Measurements from ENCODE around the gene NDUFA8. TPM values are rescaled to one million over a fixed set of nuclear protein-coding genes. Genes with fewer than 3 reads are reported as not detected.

Gene NDUFA8
- polyA plus RNA-seq, 6 donors from 2014 or later, result 40.4 to 80.5 (median 68.1) TPM

DNA sequence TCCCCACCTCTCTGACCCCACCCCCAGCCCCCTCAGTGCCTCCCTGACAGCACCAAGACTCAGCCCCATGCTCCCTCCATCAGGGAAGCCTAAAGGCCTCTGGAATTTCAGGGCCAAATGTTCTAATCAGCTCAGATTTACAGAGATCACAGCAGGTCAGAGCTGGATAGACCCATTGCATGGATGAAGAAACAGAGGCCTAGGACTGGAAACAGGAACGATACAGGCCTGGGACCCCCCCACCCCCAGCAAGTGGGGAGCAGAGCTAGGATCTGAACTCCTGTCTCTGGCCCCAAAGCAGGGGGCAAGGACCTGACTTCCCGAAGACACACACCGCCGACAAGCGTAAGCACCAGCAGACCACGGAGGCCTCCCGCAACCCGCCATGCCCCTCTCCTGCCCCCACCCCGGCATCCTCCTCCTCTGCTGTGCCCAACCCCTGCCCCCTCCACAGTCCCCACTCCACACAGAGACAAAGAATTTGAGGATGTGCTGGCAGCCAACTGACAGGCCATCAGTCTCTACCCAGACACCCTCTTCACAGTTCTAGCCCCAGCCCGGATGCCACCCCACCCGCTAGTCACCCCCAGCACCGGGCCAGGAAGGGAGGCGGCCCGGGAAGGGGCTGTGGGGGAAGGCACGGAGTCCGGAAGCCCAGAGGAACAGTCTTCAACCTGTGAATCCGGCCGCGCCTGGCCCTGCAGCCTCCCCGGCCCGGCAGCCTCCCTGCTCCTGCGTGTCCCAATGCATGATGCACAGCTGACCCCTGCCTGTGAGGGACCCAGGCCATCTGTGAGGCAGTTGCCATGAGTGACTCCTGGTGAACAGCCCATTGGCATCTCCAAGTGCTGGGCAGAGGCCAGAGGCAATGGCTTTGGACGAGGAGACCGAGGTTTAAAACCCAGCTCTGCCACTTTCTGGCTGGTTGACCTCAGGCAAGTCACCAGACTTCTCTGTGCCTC, 31.3 kb downstream of the NDUFA8 start:
- Mint-ChIP-seq H3K4me1 (peaks cover 10 to 22% (median 16%) of the 10 kb centered on the region in 3 donors), H3K4me3 (no peak overlapping the region), H3K9me3 (peaks cover 0 to 3% (median 0%) of the 10 kb centered on the region in 7 donors), H3K36me3 (no peaks in the 10 kb centered on the region), H3K27me3 (peaks cover 44 to 84% (median 66%) of the 10 kb centered on the region in 3 donors), H3K27ac (no peak overlapping the region)
- no peak for ATAC-seq (ENCODE audit: low read depth in 2 of 2)
- DNase-seq, result no peak

DNA sequence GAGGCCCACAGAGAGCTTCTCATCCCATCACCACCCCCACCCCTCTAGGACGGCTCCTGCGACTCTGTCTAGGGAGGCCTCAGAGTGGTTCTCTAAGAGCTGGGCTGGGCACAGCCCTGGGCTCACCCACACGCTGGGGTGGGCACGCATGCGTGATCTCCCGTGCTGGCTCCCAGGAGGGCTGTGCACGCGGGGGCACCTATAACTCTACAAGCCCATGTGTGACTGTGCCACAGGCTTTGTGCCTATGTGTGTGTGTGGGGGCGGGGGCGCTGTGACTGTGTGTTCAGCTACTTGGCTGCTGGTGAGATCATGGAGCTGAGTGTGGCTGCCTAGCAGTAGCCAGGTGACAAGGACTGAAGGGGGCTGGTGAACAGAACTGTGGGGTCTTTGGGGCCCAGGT, 32.2 kb downstream of the NDUFA8 start:
- Mint-ChIP-seq H3K36me3 (no peaks in the 10 kb centered on the region), H3K4me3 (no peak overlapping the region), H3K4me1 (peaks cover 10 to 29% (median 21%) of the 10 kb centered on the region in 3 donors), H3K27me3 (peaks cover 48 to 83% (median 63%) of the 10 kb centered on the region in 3 donors), H3K27ac (no peak overlapping the region), H3K9me3 (peaks cover 0 to 3% (median 0%) of the 10 kb centered on the region in 7 donors)
- no peak for ATAC-seq (ENCODE audit: low read depth in 2 of 2)
- no peak for DNase-seq

DNA sequence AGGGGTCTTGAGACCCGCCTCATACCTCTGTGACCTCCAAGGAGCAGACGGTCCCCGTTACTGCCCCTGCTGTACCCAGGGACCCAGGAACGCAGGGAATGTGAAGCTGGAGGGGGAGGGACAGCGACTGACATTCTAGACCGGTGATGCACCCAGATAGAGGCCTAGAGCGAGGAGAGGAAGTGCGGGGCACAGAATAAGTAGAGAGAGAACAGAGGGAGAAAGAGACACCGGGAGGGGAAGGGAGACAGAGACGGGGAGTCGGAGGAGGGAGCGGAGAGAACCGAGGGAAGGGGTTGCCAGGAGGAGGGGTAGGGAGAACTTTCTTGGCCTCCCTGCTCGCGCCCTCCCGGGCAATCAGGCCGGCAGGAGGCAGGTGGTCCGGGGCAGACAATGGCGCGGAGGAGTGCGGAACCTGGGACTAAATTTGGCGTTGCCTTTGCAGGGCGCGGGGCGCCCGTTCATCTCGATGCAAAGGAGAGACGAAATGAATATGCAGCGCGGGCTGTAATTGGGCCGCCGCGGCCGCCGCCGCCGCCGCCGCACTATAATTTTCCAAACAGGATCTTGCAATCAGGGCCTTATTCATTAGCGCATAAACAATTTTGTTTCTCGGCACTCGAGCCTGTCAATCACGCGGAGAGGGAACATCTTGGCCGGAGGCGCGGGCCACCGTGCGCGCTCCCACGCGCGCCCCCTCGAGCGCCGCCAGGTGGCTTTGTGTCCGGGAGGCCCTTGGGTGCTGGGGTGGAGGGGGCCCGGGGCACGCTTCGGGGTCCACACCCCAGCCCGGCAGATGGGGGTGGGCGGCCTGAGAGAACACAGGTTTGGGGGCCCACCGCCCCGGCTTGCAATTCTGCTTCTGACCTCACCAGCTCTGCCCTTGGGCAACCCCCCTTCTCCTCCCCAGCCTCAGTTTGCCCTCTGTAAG, 33.0 kb downstream of the NDUFA8 start:
- ATAC-seq (ENCODE audit: low read depth in 2 of 2) (no peak), DNase-seq (no peak)
- peaks cover 0 to 3% (median 0%) of the 10 kb centered on the region in 7 donors for H3K9me3 Mint-ChIP-seq
- H3K36me3 Mint-ChIP-seq, result no peaks in the 10 kb centered on the region
- H3K4me3 Mint-ChIP-seq, result peak overlapping the region in 6 of 8 donors; percentile 38 to 77 (median 71)
- peaks cover 48 to 75% (median 57%) of the 10 kb centered on the region in 3 donors for H3K27me3 Mint-ChIP-seq
- H3K27ac Mint-ChIP-seq, result no peak overlapping the region
- H3K4me1 Mint-ChIP-seq, result peaks cover 10 to 29% (median 21%) of the 10 kb centered on the region in 3 donors

DNA sequence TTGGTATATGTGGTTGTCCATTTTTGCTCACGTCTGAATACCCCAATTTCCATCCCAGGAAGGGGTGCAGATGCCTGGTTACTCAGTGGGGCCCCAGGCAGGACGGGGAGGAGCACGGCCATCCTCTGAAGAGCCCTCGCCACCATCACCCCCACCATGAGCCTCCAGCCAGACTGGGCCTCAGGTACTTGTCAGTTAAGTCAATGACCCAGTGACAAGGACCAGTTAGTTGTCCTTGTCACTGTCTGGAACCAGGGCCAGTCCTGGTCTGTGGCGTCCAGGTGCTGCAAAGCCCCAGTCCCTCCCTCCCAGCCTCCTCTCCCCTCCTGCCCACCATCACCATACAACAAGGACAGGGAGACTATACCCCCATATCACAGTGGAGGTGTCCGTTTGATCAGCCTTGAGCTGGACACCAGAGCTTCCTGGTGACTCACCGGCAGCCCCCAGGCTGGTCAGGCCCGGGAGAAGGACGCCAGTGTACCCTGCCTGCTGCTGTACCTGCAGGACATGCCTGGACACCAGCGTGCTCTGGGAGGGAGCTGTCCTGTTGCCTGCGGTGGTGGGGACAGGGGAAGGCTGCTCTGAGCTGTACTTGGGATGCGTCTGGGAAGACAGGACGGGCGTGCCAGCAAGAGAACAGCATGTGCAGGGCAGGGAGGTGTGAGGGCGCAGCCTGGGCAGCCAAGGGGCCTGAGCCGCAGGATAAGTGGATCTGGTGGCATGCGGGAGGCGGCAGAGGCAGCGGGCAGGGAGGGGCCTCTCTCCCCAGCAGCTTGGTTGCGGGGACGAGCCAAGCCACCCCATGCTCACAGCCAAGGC, 33.9 kb downstream of the NDUFA8 start:
- Mint-ChIP-seq H3K4me3 (peak overlapping the region in 4 of 8 donors; percentile 38 to 72 (median 60)), H3K27me3 (peaks cover 45 to 69% (median 49%) of the 10 kb centered on the region in 3 donors), H3K4me1 (peaks cover 10 to 29% (median 21%) of the 10 kb centered on the region in 3 donors), H3K36me3 (no peaks in the 10 kb centered on the region), H3K9me3 (peaks cover 0 to 3% (median 0%) of the 10 kb centered on the region in 7 donors), H3K27ac (no peak overlapping the region)
- DNase-seq (no peak), ATAC-seq (ENCODE audit: low read depth in 2 of 2) (peak in 1 of 2 donors; percentile 3)

DNA sequence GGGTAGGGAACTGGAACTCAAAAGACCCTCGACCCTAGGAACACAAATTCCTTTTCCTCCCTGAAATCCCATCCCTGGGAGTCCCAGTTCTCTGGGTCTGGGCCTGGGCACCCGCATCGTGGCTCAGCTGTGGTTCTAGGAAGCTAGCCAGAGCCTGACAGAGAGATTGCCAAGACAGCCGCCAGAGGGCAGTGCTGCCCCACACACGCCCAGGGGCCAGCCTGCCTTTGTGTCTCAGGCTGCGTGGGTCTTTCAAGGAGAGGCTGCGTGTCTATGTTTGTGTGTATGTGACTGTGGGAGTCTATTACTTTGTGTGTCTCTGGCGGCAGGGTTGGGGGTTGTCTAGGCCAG, 34.4 kb downstream of the NDUFA8 start:
- H3K27ac Mint-ChIP-seq, result no peak overlapping the region
- DNase-seq (peak; percentile 73), ATAC-seq (ENCODE audit: low read depth in 2 of 2) (peak; percentile 83 to 85)
- no peaks in the 10 kb centered on the region for H3K36me3 Mint-ChIP-seq
- peak overlapping the region in 2 of 8 donors; percentile 32 to 71 for H3K4me3 Mint-ChIP-seq
- H3K4me1 Mint-ChIP-seq, result peaks cover 10 to 29% (median 21%) of the 10 kb centered on the region in 3 donors
- H3K9me3 Mint-ChIP-seq, result peaks cover 0 to 3% (median 0%) of the 10 kb centered on the region in 7 donors
- H3K27me3 Mint-ChIP-seq, result peaks cover 41 to 72% (median 43%) of the 10 kb centered on the region in 3 donors

DNA sequence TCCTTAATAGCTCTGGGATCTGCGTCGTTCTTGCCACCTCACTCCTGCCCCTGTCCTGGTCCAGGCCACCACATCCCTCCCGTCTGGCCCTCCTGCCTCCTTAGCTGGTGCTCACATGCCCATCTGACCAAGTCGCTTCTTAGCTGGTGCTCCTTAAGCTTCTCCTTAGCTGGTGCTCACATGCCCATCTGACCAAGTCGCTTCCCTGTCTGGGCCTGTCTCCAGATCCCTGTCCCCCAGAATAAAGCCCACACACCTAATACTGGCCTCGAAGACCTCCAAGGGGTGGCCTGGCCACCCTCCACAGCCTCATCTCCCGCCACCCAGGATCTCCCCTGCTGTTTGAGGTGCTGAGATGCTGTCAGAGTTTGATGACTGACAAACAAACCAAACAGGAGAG, 35.1 kb downstream of the NDUFA8 start:
- no peak for ATAC-seq (ENCODE audit: low read depth in 2 of 2)
- peaks cover 38 to 67% (median 43%) of the 10 kb centered on the region in 3 donors for H3K27me3 Mint-ChIP-seq
- H3K36me3 Mint-ChIP-seq, result no peaks in the 10 kb centered on the region
- DNase-seq, result no peak
- no peak overlapping the region for H3K27ac Mint-ChIP-seq
- H3K4me3 Mint-ChIP-seq, result no peak overlapping the region
- H3K4me1 Mint-ChIP-seq, result peaks cover 10 to 29% (median 21%) of the 10 kb centered on the region in 3 donors
- H3K9me3 Mint-ChIP-seq, result peaks cover 0 to 3% (median 0%) of the 10 kb centered on the region in 7 donors

DNA sequence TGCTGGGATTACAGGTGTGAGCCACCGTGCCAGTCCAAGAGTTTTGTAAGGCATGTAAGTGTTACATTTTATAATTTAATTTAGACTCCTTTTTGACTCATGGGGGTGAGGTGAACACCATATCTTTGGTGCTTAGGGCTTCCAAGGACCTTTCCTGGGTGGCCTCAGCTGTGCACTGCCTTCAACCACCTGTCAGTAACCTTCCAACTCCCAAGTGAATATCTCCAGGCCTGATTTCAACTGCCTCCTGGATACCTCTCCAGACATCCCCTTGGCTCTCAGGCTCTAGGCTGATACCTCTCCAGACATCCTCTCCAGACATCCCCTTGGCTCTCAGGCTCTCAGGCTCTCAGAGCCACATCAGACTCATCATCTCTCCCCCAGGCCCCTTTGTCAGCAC, 35.5 kb downstream of the NDUFA8 start:
- peaks cover 0 to 3% (median 0%) of the 10 kb centered on the region in 7 donors for H3K9me3 Mint-ChIP-seq
- ATAC-seq (ENCODE audit: low read depth in 2 of 2) (no peak), DNase-seq (no peak)
- H3K4me1 Mint-ChIP-seq, result peaks cover 10 to 29% (median 21%) of the 10 kb centered on the region in 3 donors
- H3K27me3 Mint-ChIP-seq, result peaks cover 34 to 62% (median 43%) of the 10 kb centered on the region in 3 donors
- H3K36me3 Mint-ChIP-seq, result no peaks in the 10 kb centered on the region
- H3K27ac Mint-ChIP-seq, result no peak overlapping the region
- H3K4me3 Mint-ChIP-seq, result no peak overlapping the region

DNA sequence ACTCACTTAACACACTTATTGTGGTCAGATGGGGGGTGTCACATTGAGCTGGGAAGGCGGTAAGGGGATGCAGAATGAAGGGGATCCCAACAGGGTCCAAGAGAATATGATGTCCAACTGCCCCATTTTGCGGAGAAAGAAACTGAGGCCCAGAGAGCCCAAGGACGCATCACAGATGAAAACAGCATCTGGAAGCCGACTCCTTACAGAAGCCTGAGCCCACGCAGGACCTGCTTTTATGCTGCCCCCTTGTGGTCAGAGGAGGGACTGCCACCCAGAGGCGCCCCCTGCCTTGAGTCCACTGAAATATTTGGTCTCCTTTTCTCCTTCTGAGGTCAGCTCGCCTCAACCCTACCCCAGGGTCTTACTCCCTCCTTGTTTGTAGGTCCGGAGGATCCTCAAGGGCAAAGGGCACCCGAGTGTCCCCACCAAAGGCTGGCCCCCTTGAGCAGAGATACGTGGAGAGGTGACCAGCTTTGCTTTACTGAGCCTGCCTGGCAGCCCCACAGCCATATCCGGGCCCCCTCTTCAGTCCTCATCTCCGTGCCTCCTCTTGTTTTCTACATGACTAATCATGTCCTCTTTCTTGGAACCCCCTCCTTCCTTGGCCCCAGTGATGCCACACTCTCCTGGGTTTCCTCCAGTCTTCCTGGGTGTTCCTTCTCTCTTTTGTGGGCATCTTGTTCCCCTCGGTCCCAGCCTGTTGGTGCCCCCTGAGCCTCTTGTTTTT, 36.5 kb downstream of the NDUFA8 start:
- DNase-seq (peak; percentile 44), ATAC-seq (ENCODE audit: low read depth in 2 of 2) (peak; percentile 37 to 38)
- Mint-ChIP-seq H3K9me3 (peaks cover 0 to 3% (median 0%) of the 10 kb centered on the region in 7 donors), H3K36me3 (no peaks in the 10 kb centered on the region), H3K27me3 (peaks cover 29 to 59% (median 43%) of the 10 kb centered on the region in 3 donors), H3K4me1 (peaks cover 10 to 29% (median 21%) of the 10 kb centered on the region in 3 donors), H3K27ac (peak overlapping the region in 1 of 6 donors; percentile 69), H3K4me3 (no peak overlapping the region)

DNA sequence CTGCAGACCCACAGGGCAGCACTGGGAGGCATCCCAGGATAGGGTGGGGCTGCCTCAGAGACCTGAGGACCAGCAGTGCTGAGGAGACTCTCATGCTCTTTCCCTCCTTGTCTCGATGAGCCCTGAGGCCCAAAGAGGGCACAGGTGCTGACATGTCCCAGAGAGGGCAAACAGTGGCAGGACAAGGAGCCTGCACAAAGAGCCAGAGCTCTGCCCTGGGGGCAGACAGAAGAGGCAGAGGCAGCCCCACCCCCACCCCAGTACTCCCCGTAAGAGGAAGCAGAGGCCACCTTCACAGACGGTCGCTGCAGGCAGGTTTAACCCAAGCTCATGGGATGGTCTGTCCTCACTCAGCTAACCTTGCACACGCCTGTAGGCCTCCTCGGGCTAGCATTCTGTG, 37.1 kb downstream of the NDUFA8 start:
- H3K36me3 Mint-ChIP-seq, result no peaks in the 10 kb centered on the region
- H3K27me3 Mint-ChIP-seq, result peaks cover 29 to 53% (median 39%) of the 10 kb centered on the region in 3 donors
- peaks cover 10 to 29% (median 21%) of the 10 kb centered on the region in 3 donors for H3K4me1 Mint-ChIP-seq
- H3K9me3 Mint-ChIP-seq, result peaks cover 0 to 3% (median 0%) of the 10 kb centered on the region in 7 donors
- ATAC-seq (ENCODE audit: low read depth in 2 of 2) (no peak), DNase-seq (no peak)
- no peak overlapping the region for H3K4me3 Mint-ChIP-seq
- no peak overlapping the region for H3K27ac Mint-ChIP-seq

DNA sequence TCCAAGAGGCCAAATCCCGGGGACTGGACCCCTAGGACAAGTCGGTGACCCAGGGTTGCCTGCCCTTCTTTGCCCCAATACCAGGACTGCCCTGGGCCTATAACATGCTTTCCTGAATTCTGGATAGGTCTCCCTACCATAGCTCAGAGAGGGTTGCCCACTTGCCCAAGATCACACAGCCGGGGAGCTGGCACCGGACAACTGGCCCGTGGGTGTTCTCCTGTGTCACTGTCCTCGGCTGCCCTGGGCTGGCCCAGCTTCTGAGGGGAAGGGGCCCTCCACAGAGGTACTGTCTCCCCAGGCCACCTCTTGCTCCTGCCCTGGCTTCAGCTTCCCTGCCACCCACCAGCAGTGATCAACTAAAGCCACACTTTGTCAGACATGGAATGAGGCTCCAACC, 37.6 kb downstream of the NDUFA8 start:
- no peak overlapping the region for H3K4me3 Mint-ChIP-seq
- H3K9me3 Mint-ChIP-seq, result peaks cover 0 to 3% (median 0%) of the 10 kb centered on the region in 7 donors
- no peaks in the 10 kb centered on the region for H3K36me3 Mint-ChIP-seq
- ATAC-seq (ENCODE audit: low read depth in 2 of 2), result no peak
- H3K27me3 Mint-ChIP-seq, result peaks cover 29 to 49% (median 34%) of the 10 kb centered on the region in 3 donors
- no peak overlapping the region for H3K27ac Mint-ChIP-seq
- peaks cover 10 to 29% (median 21%) of the 10 kb centered on the region in 3 donors for H3K4me1 Mint-ChIP-seq
- no peak for DNase-seq

DNA sequence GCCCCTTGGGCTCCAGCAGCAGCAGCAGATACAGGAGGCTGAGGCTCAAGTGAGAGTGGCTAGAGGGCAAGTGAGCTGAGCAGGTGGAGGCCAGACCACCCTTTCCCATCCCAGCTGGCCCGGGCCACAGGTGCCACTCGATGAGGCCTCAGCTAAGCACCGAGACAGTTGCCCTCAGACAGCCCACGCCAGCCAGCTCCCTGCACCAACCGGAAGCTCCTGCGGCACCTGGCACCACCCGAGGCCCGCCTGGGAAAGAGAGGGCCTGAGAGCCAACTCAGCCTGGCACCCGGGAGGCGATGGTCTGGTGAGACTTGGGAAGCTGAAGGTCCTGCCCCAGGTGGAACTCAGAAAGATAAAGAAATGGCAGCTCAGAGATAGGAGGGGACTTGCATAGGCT, 38.2 kb downstream of the NDUFA8 start:
- no peak for ATAC-seq (ENCODE audit: low read depth in 2 of 2)
- DNase-seq, result no peak
- H3K27ac Mint-ChIP-seq, result no peak overlapping the region
- no peaks in the 10 kb centered on the region for H3K36me3 Mint-ChIP-seq
- H3K4me1 Mint-ChIP-seq, result peaks cover 8 to 25% (median 17%) of the 10 kb centered on the region in 3 donors
- H3K9me3 Mint-ChIP-seq, result peaks cover 0 to 3% (median 0%) of the 10 kb centered on the region in 7 donors
- H3K27me3 Mint-ChIP-seq, result peaks cover 25 to 45% (median 30%) of the 10 kb centered on the region in 3 donors
- H3K4me3 Mint-ChIP-seq, result no peak overlapping the region
